Breast epithelium (tissue), 3 donors: Measurements from ENCODE around the gene APOC1.

Source experiments
- CTCF ChIP-seq, 3 donors: fragments of 450-650 bp; IDR thresholded peaks; one replicate each; pipeline ENCODE4 v1.5.1; 2016 to 2017; ENCODE audit warnings: antibody characterized with exemption in 3 of 3, mild to moderate bottlenecking in 3 of 3, moderate library complexity in 3 of 3
- POLR2A ChIP-seq: fragments of 450-650 bp; IDR thresholded peaks from one replicate; pipeline ENCODE4 v1.6.1; 2016; ENCODE audit warnings: antibody characterized with exemption, mild to moderate bottlenecking, moderate library complexity
- POLR2AphosphoS5 ChIP-seq, 3 donors: sonication (generic); formaldehyde crosslinking; IDR thresholded peaks; one replicate each; pipeline ENCODE4 v1.6.1; 2017; ENCODE audit warnings: antibody characterized with exemption in 3 of 3

GRCh38 chr19:44893332-44894051 lies 20.9 kb upstream of the APOC1 start:
- TF ChIP-seq CTCF (IDR thresholded peaks at IDR 0.05) (no peak), POLR2AphosphoS5 (IDR thresholded peaks at IDR 0.05) (no peak), POLR2A (no peak)
